ENCODE measurements around the gene ZNF853.

GRCh38 chr7:6634021-6634420 lies 18.6 kb downstream of the ZNF853 start:
- no peak for TF ChIP-seq CTCF (IDR thresholded peaks at IDR 0.05)
- no peak for TF ChIP-seq POLR2A (IDR thresholded peaks at IDR 0.05)
- no peak for TF ChIP-seq POLR2AphosphoS5 (IDR thresholded peaks at IDR 0.05)

Data from prostate gland (tissue), 2 donors.